GM04504 (cell line): ENCODE results near the gene MSRB3.
"Not testable (repeated sequence)": the region's sequence is repeated elsewhere in the genome, so short reads cannot be mapped to it uniquely, and the experiment has no call there.

Source experiments
- DNase-seq: peaks from one replicate; pipeline ENCODE4 v3.0.0-alpha.2; 2012; ENCODE audit warnings: low read depth

MSRB3 gene

GRCh38 chr12:65287426-65287825 lies 8.9 kb downstream of the MSRB3 start:
- no peak for DNase-seq

- DNase-seq: no peak
Measured at GRCh38 chr12:65292241-65292640, 13.8 kb downstream of the MSRB3 start.

GRCh38 chr12:65293735-65294134 lies 15.3 kb downstream of the MSRB3 start:
- no peak for DNase-seq

- DNase-seq: no peak
Measured at GRCh38 chr12:65294641-65295262, 16.3 kb downstream of the MSRB3 start.

- DNase-seq: no peak
Measured at GRCh38 chr12:65296508-65297265, 18.2 kb downstream of the MSRB3 start.

GRCh38 chr12:65300097-65300496 lies 21.6 kb downstream of the MSRB3 start:
- no peak for DNase-seq

- DNase-seq: no peak
Measured at GRCh38 chr12:65300679-65301349, 22.3 kb downstream of the MSRB3 start.

GRCh38 chr12:65302891-65303290 lies 24.4 kb downstream of the MSRB3 start:
- DNase-seq: no peak

GRCh38 chr12:65305346-65305950 lies 27.0 kb downstream of the MSRB3 start:
- DNase-seq: no peak

GRCh38 chr12:65306366-65307168 lies 28.1 kb downstream of the MSRB3 start:
- no peak for DNase-seq

- no peak for DNase-seq
Measured at GRCh38 chr12:65307169-65307501, 28.7 kb downstream of the MSRB3 start.

- no peak for DNase-seq
Measured at GRCh38 chr12:65308006-65308405, 29.5 kb downstream of the MSRB3 start.

GRCh38 chr12:65308601-65309071 lies 30.2 kb downstream of the MSRB3 start:
- DNase-seq: peak; percentile 71

- DNase-seq: no peak
Measured at GRCh38 chr12:65311260-65311659, 32.8 kb downstream of the MSRB3 start.

GRCh38 chr12:65313719-65314317 lies 35.3 kb downstream of the MSRB3 start:
- DNase-seq: no peak

GRCh38 chr12:65315238-65315637 lies 36.8 kb downstream of the MSRB3 start:
- not testable (repeated sequence) for DNase-seq

GRCh38 chr12:65318186-65318685 lies 39.8 kb downstream of the MSRB3 start:
- no peak for DNase-seq

- no peak for DNase-seq
Measured at GRCh38 chr12:65319688-65320200, 41.3 kb downstream of the MSRB3 start.

- no peak for DNase-seq
Measured at GRCh38 chr12:65323070-65323469, 44.6 kb downstream of the MSRB3 start.

- no peak for DNase-seq
Measured at GRCh38 chr12:65324056-65324455, 45.6 kb downstream of the MSRB3 start.

- DNase-seq: no peak
Measured at GRCh38 chr12:65324551-65324950, 46.1 kb downstream of the MSRB3 start.
